Measurements from ENCODE around the gene CHRNB1. TPM values are rescaled to one million over a fixed set of nuclear protein-coding genes. Genes with fewer than 3 reads are reported as not detected.

The CHRNB1 gene
- total and polyA plus RNA-seq, 2 donors (not counting 1 experiment from before 2014, with no cell fraction given) = 6.2 to 7.2 TPM

DNA sequence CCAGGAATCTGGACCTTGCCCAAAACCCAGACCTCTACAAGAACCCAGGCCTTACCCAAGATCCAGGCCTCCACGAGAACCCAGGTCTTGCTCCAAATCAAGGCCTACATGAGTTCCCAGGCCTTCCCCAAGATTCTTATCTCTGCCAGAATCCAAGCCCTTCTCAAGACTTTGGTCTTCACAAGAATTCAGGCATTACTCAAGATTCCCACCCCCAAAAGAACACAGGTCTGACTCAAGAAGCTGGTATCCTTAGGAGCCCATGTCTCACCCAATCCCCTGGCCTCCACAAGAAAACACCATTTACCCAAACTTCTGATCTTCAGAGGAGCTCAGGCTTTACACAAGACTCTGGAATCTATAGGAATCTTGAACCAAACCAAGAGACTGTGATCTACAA is 13.6 kb upstream of the CHRNB1 start:
- TF ChIP-seq, protein P1, sequence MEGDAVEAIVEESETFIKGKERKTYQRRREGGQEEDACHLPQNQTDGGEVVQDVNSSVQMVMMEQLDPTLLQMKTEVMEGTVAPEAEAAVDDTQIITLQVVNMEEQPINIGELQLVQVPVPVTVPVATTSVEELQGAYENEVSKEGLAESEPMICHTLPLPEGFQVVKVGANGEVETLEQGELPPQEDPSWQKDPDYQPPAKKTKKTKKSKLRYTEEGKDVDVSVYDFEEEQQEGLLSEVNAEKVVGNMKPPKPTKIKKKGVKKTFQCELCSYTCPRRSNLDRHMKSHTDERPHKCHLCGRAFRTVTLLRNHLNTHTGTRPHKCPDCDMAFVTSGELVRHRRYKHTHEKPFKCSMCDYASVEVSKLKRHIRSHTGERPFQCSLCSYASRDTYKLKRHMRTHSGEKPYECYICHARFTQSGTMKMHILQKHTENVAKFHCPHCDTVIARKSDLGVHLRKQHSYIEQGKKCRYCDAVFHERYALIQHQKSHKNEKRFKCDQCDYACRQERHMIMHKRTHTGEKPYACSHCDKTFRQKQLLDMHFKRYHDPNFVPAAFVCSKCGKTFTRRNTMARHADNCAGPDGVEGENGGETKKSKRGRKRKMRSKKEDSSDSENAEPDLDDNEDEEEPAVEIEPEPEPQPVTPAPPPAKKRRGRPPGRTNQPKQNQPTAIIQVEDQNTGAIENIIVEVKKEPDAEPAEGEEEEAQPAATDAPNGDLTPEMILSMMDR (IDR thresholded peaks at IDR 0.05) = no peak
- TF ChIP-seq EZH2 (IDR thresholded peaks at IDR 0.05; ENCODE audit: borderline replicate concordance, insufficient read depth, low read depth, low read length, poor library complexity, severe bottlenecking) = no peak
- DNase-seq (no peak), ATAC-seq (ENCODE audit: low read depth) (no peak)
- ChIA-PET CTCF (no interaction called here), POLR2A (interaction anchor here (0.5 kb wide), 1 partner anchor 50 kb away, joined by 5 read pairs; the partner anchor contains the start of gene SLC35G6)
- Mint-ChIP-seq H3K4me1 (peaks cover 10% of the 10 kb centered on the region), H3K27me3 (peaks cover under 1% of the 10 kb centered on the region), H3K9me3 (ENCODE audit: insufficient read depth) (no peaks in the 10 kb centered on the region), H3K4me3 (no peak overlapping the region), H3K27ac (no peak overlapping the region)
- Histone ChIP-seq H2AFZ (ENCODE audit: insufficient read depth, low read depth, low read length, poor library complexity, severe bottlenecking) (no peak overlapping the region), H3K79me2 (ENCODE audit: control insufficient read depth, insufficient read depth, low read length) (peaks cover 3% of the 10 kb centered on the region), H3K4me1 (ENCODE audit: control insufficient read depth in 2 of 2, insufficient read depth in 2 of 2, low read length in 2 of 2) (peaks cover 2 to 7% of the 10 kb centered on the region in 2 donors), H3K27ac (ENCODE audit: low read length in 2 of 2) (no peak overlapping the region), H3K4me3 (ENCODE audit: control extremely low read depth in 1 of 5, extremely low read depth in 1 of 5, insufficient read depth in 1 of 5, low read depth in 2 of 5, low read length in 4 of 5) (no peak overlapping the region), H3K27me3 (replicated peaks in 1 of 4; ENCODE audit: control extremely low read depth in 1 of 4, control insufficient read depth in 3 of 4, insufficient read depth in 4 of 4, low read length in 3 of 4) (no peaks in the 10 kb centered on the region), H4K20me1 (ENCODE audit: control insufficient read depth, insufficient read depth, low read length, poor library complexity, severe bottlenecking) (peaks cover 3% of the 10 kb centered on the region), H3K9me3 (ENCODE audit: control extremely low read depth in 1 of 3, control insufficient read depth in 2 of 3, insufficient read depth in 1 of 3, low read length in 2 of 3) (peaks cover 0 to 3% (median 0%) of the 10 kb centered on the region in 3 donors), H3K4me2 (replicated peaks; ENCODE audit: low read depth, low read length, poor library complexity, severe bottlenecking) (no peak overlapping the region), H3K9ac (ENCODE audit: low read length) (no peak overlapping the region), H3K36me3 (replicated peaks in 1 of 2; ENCODE audit: control extremely low read depth in 1 of 2, control insufficient read depth in 1 of 2, extremely low read depth in 1 of 2, insufficient read depth in 2 of 2, low read length in 1 of 2) (no peaks in the 10 kb centered on the region)
- 78% methylated on average over 1 of the region's 1 CpG for WGBS (ENCODE audit: insufficient coverage)
- intact Hi-C loops (cut with micrococcal nuclease) = no loop called here

DNA sequence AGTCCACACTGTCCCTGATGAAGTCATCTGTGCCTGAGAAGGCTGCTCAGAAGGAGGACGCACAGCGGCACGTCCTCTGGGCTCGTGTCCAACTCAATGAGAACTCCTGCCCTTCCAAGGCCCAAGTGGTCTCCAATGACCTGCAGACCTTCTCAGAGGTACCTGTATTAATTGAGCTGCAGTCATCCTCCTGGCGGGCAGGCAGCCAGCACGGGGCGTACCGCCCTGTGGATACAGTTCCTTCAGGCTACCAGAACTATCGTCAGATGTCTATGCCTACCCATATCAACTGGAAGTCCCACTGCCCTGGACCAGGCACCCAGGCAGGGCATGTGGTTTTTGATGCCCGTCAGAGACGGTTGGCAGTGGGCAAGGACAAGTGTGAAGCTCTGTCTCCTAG is 12.6 kb upstream of the CHRNB1 start:
- TF ChIP-seq EZH2 (IDR thresholded peaks at IDR 0.05; ENCODE audit: borderline replicate concordance, insufficient read depth, low read depth, low read length, poor library complexity, severe bottlenecking) = no peak
- ChIA-PET POLR2A (interaction anchor here (0.6 kb wide), 1 partner anchor 14 kb away, joined by 6 read pairs; no protein-coding TSS in a partner anchor), CTCF (interaction anchor here (0.6 to 1.4 kb wide), 2 partner anchors 129 to 136 kb away, joined by 3 to 4 read pairs; no protein-coding TSS in a partner anchor)
- intact Hi-C loops (cut with micrococcal nuclease) = no loop called here
- H4K20me1 ChIP-seq (ENCODE audit: control insufficient read depth, insufficient read depth, low read length, poor library complexity, severe bottlenecking) = peaks cover 13% of the 10 kb centered on the region
- Mint-ChIP-seq H3K4me3 (no peak overlapping the region), H3K27me3 (no peaks in the 10 kb centered on the region), H3K27ac (no peak overlapping the region), H3K4me1 (peaks cover 17% of the 10 kb centered on the region), H3K9me3 (ENCODE audit: insufficient read depth) (no peaks in the 10 kb centered on the region)
- no peak overlapping the region for H3K27ac ChIP-seq (ENCODE audit: low read length in 2 of 2)
- H3K36me3 ChIP-seq (replicated peaks in 1 of 2; ENCODE audit: control extremely low read depth in 1 of 2, control insufficient read depth in 1 of 2, extremely low read depth in 1 of 2, insufficient read depth in 2 of 2, low read length in 1 of 2) = no peaks in the 10 kb centered on the region
- H3K4me3 ChIP-seq (ENCODE audit: control extremely low read depth in 1 of 5, extremely low read depth in 1 of 5, insufficient read depth in 1 of 5, low read depth in 2 of 5, low read length in 4 of 5) = no peak overlapping the region
- H3K9ac ChIP-seq (ENCODE audit: low read length) = no peak overlapping the region
- no peak overlapping the region for H2AFZ ChIP-seq (ENCODE audit: insufficient read depth, low read depth, low read length, poor library complexity, severe bottlenecking)
- 96% methylated on average over 11 of the region's 11 CpGs for WGBS (ENCODE audit: insufficient coverage)
- H3K4me2 ChIP-seq (replicated peaks; ENCODE audit: low read depth, low read length, poor library complexity, severe bottlenecking) = no peak overlapping the region
- peaks cover 11 to 16% of the 10 kb centered on the region in 2 donors for H3K4me1 ChIP-seq (ENCODE audit: control insufficient read depth in 2 of 2, insufficient read depth in 2 of 2, low read length in 2 of 2)
- no peaks in the 10 kb centered on the region for H3K27me3 ChIP-seq (replicated peaks in 1 of 4; ENCODE audit: control extremely low read depth in 1 of 4, control insufficient read depth in 3 of 4, insufficient read depth in 4 of 4, low read length in 3 of 4)
- no peak for ATAC-seq (ENCODE audit: low read depth)
- peaks cover 0 to 13% (median 0%) of the 10 kb centered on the region in 3 donors for H3K9me3 ChIP-seq (ENCODE audit: control extremely low read depth in 1 of 3, control insufficient read depth in 2 of 3, insufficient read depth in 1 of 3, low read length in 2 of 3)
- peaks cover 8% of the 10 kb centered on the region for H3K79me2 ChIP-seq (ENCODE audit: control insufficient read depth, insufficient read depth, low read length)
- DNase-seq = no peak
